Measurements from ENCODE around the gene CKS1B. TPM values are rescaled to one million over a fixed set of nuclear protein-coding genes. Genes with fewer than 3 reads are reported as not detected.
A peak's percentile ranks its signal among the peaks of the same experiment; 100 is the strongest.

Gene CKS1B
- total and polyA plus RNA-seq, 9 of the 15 experiments (the other 6 are each of a cell fraction or from before 2014, with no cell fraction given): 215 to 1,103 (median 460) TPM

DNA sequence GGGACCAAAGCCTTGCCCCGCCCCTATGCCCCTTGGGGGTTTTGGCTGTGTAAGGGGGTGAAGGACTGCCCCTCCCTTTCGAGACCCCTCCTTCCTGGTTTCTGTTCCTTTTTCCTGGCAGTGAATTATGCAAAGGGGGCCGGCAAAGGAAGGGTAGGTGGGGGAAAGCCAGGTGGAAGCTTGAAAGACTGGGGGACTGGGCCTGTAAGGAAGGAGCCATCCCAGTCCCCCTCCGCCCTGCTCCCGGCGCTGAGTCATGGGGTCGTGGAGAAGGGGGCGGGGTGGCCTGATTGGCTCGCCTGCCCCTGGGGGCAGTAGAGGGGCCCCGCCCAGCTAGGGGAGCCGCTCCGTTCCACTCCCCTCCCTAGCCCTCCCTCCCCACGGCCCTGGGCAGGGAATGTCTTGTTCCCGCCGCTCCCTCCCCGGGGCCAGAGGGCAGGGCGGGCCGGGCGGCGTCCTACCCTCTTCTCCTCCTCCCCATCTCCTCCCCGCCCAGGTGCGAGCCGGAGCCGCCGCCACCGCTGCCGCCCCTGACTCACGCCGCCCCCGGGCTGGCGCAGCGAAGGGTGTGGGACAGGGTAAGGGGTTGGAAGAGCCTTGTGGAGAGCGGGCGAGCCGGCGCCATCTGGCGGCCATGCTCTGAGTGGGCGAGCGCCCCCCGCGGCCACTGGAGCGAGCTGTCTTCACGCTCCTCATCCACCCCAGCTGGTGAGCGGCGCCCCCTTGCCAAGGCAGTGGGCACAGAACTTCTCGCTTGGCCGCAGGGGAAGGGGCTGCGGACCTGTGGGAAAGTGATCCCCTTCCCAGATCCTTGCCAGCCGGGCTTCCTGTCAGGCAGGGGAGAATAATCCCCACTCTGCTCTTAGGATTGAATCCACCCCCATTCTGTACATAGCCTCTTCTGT is 42.8 kb downstream of the CKS1B start (continued):
- TF ChIP-seq, protein P1, sequence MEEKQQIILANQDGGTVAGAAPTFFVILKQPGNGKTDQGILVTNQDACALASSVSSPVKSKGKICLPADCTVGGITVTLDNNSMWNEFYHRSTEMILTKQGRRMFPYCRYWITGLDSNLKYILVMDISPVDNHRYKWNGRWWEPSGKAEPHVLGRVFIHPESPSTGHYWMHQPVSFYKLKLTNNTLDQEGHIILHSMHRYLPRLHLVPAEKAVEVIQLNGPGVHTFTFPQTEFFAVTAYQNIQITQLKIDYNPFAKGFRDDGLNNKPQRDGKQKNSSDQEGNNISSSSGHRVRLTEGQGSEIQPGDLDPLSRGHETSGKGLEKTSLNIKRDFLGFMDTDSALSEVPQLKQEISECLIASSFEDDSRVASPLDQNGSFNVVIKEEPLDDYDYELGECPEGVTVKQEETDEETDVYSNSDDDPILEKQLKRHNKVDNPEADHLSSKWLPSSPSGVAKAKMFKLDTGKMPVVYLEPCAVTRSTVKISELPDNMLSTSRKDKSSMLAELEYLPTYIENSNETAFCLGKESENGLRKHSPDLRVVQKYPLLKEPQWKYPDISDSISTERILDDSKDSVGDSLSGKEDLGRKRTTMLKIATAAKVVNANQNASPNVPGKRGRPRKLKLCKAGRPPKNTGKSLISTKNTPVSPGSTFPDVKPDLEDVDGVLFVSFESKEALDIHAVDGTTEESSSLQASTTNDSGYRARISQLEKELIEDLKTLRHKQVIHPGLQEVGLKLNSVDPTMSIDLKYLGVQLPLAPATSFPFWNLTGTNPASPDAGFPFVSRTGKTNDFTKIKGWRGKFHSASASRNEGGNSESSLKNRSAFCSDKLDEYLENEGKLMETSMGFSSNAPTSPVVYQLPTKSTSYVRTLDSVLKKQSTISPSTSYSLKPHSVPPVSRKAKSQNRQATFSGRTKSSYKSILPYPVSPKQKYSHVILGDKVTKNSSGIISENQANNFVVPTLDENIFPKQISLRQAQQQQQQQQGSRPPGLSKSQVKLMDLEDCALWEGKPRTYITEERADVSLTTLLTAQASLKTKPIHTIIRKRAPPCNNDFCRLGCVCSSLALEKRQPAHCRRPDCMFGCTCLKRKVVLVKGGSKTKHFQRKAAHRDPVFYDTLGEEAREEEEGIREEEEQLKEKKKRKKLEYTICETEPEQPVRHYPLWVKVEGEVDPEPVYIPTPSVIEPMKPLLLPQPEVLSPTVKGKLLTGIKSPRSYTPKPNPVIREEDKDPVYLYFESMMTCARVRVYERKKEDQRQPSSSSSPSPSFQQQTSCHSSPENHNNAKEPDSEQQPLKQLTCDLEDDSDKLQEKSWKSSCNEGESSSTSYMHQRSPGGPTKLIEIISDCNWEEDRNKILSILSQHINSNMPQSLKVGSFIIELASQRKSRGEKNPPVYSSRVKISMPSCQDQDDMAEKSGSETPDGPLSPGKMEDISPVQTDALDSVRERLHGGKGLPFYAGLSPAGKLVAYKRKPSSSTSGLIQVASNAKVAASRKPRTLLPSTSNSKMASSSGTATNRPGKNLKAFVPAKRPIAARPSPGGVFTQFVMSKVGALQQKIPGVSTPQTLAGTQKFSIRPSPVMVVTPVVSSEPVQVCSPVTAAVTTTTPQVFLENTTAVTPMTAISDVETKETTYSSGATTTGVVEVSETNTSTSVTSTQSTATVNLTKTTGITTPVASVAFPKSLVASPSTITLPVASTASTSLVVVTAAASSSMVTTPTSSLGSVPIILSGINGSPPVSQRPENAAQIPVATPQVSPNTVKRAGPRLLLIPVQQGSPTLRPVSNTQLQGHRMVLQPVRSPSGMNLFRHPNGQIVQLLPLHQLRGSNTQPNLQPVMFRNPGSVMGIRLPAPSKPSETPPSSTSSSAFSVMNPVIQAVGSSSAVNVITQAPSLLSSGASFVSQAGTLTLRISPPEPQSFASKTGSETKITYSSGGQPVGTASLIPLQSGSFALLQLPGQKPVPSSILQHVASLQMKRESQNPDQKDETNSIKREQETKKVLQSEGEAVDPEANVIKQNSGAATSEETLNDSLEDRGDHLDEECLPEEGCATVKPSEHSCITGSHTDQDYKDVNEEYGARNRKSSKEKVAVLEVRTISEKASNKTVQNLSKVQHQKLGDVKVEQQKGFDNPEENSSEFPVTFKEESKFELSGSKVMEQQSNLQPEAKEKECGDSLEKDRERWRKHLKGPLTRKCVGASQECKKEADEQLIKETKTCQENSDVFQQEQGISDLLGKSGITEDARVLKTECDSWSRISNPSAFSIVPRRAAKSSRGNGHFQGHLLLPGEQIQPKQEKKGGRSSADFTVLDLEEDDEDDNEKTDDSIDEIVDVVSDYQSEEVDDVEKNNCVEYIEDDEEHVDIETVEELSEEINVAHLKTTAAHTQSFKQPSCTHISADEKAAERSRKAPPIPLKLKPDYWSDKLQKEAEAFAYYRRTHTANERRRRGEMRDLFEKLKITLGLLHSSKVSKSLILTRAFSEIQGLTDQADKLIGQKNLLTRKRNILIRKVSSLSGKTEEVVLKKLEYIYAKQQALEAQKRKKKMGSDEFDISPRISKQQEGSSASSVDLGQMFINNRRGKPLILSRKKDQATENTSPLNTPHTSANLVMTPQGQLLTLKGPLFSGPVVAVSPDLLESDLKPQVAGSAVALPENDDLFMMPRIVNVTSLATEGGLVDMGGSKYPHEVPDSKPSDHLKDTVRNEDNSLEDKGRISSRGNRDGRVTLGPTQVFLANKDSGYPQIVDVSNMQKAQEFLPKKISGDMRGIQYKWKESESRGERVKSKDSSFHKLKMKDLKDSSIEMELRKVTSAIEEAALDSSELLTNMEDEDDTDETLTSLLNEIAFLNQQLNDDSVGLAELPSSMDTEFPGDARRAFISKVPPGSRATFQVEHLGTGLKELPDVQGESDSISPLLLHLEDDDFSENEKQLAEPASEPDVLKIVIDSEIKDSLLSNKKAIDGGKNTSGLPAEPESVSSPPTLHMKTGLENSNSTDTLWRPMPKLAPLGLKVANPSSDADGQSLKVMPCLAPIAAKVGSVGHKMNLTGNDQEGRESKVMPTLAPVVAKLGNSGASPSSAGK (IDR thresholded peaks at IDR 0.05): no peak
- TF ChIP-seq, protein P2, sequence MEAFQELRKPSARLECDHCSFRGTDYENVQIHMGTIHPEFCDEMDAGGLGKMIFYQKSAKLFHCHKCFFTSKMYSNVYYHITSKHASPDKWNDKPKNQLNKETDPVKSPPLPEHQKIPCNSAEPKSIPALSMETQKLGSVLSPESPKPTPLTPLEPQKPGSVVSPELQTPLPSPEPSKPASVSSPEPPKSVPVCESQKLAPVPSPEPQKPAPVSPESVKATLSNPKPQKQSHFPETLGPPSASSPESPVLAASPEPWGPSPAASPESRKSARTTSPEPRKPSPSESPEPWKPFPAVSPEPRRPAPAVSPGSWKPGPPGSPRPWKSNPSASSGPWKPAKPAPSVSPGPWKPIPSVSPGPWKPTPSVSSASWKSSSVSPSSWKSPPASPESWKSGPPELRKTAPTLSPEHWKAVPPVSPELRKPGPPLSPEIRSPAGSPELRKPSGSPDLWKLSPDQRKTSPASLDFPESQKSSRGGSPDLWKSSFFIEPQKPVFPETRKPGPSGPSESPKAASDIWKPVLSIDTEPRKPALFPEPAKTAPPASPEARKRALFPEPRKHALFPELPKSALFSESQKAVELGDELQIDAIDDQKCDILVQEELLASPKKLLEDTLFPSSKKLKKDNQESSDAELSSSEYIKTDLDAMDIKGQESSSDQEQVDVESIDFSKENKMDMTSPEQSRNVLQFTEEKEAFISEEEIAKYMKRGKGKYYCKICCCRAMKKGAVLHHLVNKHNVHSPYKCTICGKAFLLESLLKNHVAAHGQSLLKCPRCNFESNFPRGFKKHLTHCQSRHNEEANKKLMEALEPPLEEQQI (IDR thresholded peaks at IDR 0.05): no peak
- TF ChIP-seq POLR2B (IDR thresholded peaks at IDR 0.05; ENCODE audit: low read depth, partially characterized antibody): peak; percentile 68
- TF ChIP-seq HDAC8 (tag; IDR thresholded peaks at IDR 0.05): no peak
- no peak; the same call in 1 of the 2 replicates for TF ChIP-seq GATAD2B (IDR thresholded peaks at IDR 0.05; ENCODE audit: borderline replicate concordance)
- TF ChIP-seq SRF (CRISPR knock-in tag; IDR thresholded peaks at IDR 0.05): peak in 1 of 2 experiments; percentile 82; a peak in 2 of 4 replicates
- TF ChIP-seq, protein P3, sequence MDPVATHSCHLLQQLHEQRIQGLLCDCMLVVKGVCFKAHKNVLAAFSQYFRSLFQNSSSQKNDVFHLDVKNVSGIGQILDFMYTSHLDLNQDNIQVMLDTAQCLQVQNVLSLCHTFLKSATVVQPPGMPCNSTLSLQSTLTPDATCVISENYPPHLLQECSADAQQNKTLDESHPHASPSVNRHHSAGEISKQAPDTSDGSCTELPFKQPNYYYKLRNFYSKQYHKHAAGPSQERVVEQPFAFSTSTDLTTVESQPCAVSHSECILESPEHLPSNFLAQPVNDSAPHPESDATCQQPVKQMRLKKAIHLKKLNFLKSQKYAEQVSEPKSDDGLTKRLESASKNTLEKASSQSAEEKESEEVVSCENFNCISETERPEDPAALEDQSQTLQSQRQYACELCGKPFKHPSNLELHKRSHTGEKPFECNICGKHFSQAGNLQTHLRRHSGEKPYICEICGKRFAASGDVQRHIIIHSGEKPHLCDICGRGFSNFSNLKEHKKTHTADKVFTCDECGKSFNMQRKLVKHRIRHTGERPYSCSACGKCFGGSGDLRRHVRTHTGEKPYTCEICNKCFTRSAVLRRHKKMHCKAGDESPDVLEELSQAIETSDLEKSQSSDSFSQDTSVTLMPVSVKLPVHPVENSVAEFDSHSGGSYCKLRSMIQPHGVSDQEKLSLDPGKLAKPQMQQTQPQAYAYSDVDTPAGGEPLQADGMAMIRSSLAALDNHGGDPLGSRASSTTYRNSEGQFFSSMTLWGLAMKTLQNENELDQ (CRISPR knock-in tag; IDR thresholded peaks at IDR 0.05; ENCODE audit: borderline replicate concordance): no peak
- peak; percentile 95 for TF ChIP-seq CCNT2 (IDR thresholded peaks at IDR 0.05; ENCODE audit: borderline replicate concordance, extremely low read depth, insufficient read length, low read depth, low read length)
- no peak for TF ChIP-seq SLC30A9 (CRISPR knock-in tag; IDR thresholded peaks at IDR 0.05)
